Measurements from ENCODE around the gene CXCL10.

Gene CXCL10

DNA sequence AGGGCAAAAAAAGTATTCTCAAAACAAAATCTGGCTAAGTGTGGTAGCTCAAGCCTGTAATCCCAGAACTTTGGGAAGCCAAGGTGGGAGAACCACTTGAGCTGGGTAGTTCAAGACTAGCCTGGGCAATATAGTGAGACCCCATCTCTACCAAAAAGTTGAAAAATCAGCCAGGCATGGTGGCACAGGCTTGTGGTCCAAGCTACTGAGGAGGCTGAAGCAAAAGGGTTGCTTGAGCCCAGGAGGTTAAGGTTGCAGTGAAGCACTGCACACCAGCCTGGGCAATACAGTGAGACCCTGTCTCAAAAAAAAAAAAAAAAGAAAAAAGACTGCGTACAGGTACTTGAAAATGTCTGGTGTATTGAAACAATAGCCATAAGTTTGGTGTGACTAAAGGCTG, 30.8 kb downstream of the CXCL10 start:
- DNase-seq (ENCODE audit: low spot score): no peak

GRCh38 chr4:75989846-75990528, 33.3 kb downstream of the CXCL10 start:
- no peak for DNase-seq (ENCODE audit: low spot score)

DNA sequence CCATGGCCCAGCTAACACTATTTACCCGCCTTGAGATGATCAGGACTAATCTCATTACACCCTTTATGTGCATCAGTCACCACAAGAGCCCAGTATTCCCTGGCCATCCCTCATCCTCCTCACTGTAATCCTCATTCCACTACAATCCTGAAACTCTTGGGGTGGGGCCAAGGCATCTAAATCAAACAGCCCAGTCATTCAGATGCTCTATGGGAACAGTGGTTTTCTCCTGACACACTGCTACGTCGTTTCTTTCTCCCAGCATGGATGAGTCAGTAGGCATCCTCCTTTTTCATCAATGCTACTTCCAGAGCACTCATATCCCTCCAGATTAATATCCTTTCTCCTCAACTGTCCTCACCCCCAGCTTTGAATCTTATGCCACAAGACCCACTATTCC, 38.2 kb downstream of the CXCL10 start:
- DNase-seq (ENCODE audit: low spot score): no peak

GRCh38 chr4:75980576-75980975, 42.7 kb downstream of the CXCL10 start:
- DNase-seq (ENCODE audit: low spot score): no peak

GRCh38 chr4:75976177-75976576, 47.1 kb downstream of the CXCL10 start:
- no peak for DNase-seq (ENCODE audit: low spot score)

- DNase-seq (ENCODE audit: low spot score): no peak
These were observed 49.5 kb downstream of the CXCL10 start for GRCh38 chr4:75973766-75974165.

Measured in hematopoietic multipotent progenitor cell treated with erythropoietin and hydrocortisone succinate and interleukin-3 and kit ligand, for 15 days (in vitro differentiated cells).